HG03066 (cell line): ENCODE data around the gene NRDE2.

Experiments used
- ATAC-seq: cut with Tn5 transposase; IDR thresholded peaks from one replicate; pipeline ENCODE4 v1.9.1; 2021; ENCODE audit warnings: low read depth; ENCODE audit not compliant: unreplicated experiment

Gene NRDE2, protein sequence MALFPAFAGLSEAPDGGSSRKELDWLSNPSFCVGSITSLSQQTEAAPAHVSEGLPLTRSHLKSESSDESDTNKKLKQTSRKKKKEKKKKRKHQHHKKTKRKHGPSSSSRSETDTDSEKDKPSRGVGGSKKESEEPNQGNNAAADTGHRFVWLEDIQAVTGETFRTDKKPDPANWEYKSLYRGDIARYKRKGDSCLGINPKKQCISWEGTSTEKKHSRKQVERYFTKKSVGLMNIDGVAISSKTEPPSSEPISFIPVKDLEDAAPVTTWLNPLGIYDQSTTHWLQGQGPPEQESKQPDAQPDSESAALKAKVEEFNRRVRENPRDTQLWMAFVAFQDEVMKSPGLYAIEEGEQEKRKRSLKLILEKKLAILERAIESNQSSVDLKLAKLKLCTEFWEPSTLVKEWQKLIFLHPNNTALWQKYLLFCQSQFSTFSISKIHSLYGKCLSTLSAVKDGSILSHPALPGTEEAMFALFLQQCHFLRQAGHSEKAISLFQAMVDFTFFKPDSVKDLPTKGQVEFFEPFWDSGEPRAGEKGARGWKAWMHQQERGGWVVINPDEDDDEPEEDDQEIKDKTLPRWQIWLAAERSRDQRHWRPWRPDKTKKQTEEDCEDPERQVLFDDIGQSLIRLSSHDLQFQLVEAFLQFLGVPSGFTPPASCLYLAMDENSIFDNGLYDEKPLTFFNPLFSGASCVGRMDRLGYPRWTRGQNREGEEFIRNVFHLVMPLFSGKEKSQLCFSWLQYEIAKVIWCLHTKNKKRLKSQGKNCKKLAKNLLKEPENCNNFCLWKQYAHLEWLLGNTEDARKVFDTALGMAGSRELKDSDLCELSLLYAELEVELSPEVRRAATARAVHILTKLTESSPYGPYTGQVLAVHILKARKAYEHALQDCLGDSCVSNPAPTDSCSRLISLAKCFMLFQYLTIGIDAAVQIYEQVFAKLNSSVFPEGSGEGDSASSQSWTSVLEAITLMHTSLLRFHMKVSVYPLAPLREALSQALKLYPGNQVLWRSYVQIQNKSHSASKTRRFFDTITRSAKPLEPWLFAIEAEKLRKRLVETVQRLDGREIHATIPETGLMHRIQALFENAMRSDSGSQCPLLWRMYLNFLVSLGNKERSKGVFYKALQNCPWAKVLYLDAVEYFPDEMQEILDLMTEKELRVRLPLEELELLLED

DNA sequence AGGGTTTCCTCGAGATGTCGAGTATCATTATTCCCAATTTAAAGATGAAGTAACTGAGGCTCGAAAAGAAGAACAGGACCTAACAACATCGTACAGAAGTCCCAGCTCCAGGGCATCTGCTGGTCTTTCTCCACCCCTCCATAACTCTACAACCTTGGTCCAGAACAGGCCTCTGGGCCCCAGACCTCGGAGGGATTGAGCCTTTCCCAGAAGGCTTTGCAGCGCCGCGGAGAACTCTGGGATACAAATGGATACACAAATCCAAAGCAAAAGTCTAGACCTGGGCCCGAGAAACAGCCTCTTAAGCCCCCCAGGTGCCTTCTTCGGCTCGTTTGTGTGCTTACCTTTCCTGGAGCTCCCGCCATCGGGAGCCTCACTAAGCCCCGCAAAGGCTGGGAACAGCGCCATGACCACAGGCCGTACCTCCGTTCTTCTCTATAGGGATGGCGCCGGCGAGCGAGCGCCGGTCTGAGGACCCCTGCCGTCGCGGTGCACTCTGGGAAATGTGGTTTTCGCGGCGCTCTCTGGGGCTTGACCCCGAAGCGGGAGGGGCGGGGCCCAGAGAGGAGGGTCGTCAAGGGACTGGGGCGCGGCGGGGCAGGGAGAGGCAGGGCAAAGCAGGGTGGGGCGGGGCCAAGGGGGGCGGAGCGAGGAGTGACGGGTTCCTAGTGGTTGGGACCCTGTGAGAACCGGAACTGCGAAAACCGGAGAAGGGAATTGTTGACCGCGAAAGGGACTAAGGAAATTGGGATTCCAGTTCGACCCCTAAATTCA lies at the start of gene NRDE2:
Gene NRDE2 (minus strand): TSS at position 445 of the 774 bp plus-strand sequence. CDS start 37 bp downstream, at position 408.
- ATAC-seq: peak; percentile 93

DNA sequence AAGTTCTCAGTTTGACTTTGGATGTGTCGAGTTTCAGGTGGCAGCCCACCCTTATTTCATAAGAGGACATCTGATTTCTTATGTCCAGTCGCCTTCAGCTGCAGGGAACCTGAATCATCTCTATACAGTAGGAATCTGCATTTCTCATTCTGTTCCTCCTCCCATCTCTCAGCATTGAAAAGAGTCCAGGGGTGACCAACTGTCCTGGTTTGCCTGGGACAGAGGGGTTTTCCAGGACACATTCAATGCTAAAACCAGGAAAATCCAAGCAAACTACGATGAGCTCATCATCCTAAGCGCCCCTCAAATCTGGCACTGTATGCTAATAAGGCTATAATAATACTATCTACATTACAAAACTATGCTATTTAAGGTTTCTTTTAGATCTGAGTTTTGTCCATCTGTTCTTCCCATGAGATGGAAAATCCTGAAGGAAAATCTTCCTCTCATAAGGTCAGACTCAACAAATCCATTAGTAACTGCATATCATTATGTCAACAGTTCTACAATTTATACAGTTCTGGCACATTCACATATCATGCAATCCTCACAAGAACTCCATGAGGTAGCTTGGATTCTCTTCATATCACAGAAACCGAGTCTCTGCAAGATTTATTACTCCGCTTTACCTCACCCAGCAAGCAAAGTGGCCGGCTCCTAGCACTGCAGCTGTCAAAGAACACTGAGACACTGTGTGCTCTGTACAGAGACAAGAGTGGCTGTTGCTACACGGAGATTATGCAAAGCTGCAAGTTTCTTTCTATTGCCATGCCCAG lies 49.5 kb upstream of the NRDE2 start:
- ATAC-seq: no peak

DNA sequence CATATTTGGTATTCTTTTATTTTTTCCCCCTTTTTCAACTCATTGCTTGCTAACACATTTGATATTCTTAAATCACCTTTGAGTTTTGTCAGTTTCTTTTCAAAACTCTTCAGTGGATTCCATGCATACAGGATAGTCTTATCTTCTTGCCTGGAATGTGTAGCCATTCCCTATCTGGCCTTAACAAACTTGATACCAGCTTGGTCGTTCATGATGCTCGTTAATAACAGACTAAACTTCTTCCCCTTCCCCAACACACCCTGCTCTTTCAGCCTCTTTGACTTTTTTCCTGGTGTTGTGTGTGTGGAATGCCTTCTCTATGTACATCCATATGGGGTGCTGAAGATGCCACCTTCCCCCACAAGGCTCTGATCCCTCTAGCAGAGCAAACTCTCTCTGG lies 47.4 kb upstream of the NRDE2 start:
- ATAC-seq: no peak

DNA sequence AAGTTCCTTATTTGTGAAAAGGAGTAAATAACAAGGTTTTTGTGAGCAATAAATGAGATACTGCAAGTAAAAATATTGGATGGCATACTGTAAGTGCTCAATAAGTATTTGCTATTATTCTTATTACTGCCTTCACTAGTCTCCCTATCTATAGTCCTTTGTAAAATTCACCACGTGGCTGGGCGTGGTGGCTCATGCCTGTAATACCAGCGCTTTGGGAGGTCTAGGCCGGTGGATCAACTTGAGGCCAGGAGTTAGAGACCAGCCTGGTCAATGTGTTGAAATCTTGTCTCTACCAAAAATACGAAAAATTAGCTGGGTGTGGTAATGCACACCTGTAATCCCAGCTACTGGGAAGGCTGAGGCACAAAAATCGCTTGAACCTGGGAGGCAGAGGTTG lies 46.5 kb upstream of the NRDE2 start:
- no peak for ATAC-seq

DNA sequence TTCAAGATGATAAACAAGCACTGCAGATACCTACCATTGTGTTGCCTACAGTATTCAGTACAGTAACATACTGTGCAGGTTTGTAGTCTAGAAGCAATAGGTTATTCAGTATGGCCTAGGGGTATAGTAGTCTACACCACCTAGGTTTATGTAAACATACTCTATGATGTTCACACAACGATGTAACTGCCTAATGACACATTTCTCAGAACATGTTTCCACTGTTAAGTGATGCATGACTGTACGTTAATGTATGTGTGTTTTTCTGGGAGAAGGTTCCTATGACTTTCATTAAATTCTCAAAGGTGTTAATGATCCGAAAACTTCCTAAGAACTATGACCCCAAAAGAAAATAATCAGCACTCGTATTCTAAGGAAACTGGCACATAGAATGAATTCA lies 44.2 kb upstream of the NRDE2 start:
- ATAC-seq: no peak

DNA sequence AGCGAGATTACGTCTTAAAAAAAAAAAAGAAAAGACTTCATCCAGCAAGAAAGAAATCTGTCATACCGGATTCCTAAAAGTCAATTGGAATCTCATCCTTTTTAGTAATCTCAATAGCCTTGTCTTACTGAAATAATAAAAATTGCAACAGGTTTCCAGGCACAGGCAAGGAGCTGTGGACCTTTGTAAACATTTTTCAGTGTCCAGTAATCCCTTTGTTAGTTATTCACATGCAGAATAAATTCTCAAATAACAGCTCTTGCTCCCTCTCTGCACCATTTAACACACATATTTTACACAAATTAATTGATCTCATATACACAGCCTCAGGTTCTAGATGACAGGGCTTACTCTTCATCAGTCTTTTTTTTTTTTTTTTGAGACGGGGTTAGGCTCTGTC lies 43.1 kb upstream of the NRDE2 start:
- no peak for ATAC-seq

DNA sequence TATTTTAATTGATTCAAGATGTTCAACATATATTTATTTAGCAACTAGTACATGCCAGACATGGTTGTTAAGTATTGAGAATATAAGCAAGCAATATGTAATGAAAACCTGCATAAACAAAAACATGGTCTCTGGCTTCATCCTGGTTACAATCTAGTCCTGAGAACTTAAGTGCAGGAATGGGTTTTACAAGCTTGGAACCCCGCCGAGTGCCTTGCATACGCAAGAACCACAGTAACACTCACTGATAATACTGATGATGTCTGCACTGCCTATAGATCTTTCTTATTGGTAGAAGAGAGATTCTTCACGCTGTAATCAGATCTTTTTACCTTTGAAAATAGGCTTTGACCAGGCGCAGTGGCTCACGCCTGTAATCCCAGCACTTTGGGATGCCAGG lies 42.1 kb upstream of the NRDE2 start:
- no peak for ATAC-seq

DNA sequence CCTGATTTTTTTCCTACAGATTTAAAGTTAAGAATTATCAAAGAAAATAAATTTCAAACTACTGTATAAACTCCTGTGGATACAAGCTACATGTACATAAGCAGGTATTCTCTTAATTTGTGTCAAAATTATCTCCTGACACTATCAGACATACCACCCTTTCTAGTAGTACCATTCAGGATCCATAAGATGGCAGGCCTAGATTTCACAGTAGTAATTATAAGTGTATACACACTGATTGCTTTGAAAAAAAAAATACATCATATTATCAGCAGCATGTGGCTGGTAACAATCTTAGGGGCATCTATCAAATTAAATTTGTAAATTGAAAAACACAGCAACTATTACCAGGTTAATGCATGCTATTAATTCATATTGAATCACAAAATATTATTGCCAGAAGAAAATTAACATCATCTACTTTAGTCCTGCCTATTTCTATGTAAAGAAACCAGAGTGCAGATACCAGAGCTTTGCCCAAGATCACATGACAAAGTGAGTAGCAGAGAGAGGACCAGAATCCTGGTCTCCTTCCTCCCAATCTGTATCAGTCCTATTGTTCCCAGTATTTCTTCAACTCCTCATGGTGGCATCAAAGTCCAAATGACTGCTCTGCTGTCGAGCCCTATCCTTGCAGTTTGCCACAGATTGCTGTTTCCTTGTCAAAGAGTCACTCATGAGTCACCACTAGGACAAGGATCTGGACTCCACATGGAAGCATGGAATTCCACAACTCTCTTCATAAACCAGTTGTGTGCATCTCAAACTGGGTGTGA lies 37.4 kb upstream of the NRDE2 start:
- no peak for ATAC-seq

DNA sequence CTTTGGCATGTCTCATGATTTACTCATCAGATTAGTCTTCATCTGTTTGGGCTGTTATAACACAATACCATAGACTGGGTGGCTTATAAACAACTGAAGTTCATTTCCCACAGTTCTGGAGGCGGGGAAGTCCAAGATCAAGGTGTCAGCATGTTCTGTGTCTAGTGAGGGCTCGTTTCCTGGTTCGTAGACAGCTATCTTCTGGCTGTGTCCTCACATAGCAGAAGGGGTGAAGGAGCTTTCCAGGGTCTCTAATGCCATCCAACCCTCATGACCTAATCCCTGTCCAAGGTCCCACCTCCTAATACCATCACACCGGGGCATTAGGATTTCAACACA lies 30.8 kb upstream of the NRDE2 start:
- ATAC-seq: no peak

DNA sequence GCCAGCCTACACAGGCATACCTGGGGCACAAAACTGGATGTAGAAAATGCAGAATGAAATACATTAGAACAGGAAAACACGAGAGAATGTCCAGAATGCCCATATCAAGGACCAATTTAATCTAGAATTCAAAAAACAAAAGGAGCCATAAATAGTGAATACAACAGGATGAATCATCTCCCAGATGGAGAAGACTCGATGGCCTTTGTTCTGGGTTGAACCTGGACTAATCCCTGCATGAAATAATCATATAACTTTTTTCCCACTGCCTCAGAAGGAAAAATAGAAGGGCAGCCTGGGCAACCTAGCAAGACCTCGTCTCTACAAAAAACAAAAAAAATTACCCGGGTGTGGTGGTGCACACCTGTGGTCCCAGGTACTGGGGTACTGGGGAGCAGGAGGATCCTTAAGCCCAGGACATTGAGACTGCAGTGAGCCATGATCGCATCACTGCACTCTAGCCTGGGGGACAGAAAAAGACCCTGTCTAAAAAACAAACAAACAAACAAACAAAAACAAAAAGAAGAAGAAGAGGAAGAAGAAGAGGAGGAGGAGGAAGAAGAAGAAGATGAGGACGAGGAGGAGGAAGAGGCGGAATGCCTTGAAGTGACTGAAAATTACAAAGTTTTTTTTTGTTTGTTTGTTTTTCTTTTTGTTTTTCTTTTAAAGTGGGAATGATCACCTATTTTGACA lies 30.3 kb upstream of the NRDE2 start:
- no peak for ATAC-seq

DNA sequence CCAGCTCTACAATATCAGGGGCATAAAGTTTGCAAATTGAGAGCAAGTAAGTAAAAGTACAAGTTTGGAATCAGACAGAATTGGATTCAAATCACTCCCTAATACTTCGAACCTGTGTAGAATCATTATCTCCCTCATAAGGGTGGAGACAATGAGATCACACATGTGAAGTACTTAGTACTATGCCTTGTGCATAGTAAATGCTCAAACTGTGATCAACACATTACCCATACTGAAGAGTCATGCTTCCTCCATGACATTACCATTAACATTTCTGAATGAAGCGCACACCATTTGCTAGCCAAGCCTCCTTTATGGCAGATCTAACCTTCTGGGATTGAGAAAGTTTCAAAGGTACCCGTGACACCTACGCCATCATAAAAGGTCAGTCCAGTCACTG lies 26.6 kb upstream of the NRDE2 start:
- no peak for ATAC-seq

DNA sequence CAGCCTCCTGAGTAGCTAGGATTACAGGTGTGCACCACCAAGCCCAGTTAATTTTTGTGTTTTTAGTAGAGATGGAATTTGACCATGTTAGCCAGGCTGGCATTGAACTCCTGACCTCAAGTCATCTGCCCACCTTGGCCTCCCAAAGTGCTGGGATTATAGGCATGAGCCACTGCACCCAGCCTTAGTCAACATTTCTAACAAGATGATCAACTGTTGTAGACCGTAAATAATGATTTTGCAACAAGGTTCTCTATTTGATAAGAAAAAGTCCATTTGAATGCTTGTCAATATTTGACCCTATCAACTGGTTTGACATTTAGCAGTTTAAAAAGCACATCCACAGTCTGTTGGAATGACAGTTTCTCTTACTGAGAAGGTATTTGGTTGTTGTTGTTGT lies 25.2 kb upstream of the NRDE2 start:
- ATAC-seq: no peak

DNA sequence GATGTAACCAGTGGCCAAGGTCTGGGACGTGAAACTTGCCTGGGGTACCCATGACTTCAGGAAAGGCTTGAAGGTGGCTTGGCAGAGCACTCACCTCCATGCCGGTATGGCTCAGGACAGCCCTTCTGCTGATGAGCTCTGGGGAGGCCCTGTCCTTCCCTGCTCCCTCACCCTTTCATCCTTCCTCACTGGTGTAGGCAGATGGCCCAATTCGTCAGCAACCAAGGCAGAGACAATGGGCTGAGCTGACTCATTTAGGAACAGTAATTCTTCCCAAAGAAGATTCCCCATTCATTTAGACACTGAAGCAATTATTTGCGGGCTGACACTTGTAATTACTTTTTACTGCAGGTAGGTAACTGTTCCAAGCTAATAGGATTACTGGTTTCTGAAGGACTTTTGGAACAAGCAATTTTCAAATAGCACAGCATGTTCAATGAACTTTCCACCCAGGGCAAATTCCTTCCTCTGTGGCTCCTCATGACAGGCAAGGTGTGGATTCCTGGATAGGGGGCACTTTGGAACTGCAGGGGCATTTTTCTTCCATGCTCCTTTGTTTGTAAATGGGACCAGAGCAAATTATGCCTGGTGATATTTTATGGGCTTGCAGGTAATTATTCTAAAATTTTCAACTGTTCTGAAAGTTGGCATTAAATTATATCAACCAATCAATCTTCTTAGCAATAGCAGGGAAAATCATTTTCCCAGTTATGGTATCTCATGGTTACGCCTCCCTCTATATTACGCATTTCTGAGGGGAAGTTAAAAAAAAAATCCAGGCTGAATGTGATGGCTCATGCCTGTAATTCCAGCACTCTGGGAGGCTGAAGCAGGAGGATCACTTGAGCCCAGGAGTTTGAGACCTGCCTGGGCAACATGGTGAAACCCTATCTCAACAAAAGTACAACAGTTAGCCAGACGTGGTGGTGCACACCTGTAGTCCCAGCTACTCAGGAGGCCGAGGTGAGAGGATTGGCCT lies 24.1 kb upstream of the NRDE2 start:
- ATAC-seq: no peak

DNA sequence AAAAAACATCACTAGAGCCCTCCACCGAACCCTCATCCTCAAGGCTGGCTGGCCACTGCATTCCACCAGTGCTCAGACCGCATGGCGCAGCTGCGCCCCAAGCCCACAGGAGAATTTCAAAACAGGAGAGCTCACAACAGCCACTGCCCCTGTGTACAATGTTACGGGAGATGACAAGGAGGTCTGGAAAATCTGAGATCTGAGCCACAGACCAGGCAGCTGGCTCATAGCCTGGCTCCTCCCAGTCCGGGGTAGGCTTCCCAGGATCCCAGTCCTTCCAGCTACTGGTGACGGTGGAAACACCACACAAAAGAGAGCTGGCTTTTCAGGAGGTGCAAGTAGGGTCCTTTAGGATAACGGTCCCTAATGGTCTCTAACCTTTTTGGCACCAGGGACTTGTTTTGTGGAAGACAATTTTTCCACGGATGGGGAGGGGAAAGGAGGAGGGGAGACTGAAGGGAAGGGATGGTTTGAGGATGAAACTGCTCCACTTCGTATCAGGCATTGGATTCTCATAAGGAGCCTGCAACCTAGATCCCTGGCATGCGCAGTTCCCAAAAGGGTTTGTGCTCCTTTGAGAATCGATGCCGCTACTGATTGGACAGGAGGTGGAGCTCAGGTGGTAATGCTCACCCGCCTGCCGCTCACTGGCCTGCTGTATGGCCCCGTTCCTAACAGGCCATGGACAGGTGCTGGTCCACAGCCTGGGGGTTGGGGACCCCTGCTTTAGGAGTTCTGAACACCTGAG lies 23.0 kb upstream of the NRDE2 start:
- ATAC-seq: no peak

DNA sequence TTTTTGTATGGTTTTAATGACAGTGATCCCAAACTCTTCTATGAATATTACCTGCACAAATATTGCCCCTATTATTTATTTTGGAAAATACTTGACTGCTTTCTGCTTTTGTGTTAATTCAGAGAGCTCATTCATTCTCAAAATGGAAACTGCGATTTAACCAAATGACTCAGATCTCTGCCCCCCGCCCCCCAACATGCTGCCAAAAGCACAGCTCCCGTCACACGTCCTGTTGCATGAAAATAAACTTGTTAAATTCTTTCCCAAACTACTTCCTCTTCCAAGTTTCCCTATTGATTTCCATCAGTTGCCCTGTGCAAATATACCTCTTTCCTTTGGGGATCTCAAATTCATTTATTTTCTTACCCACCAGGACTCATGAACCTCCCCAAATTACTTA lies 18.0 kb upstream of the NRDE2 start:
- no peak for ATAC-seq

DNA sequence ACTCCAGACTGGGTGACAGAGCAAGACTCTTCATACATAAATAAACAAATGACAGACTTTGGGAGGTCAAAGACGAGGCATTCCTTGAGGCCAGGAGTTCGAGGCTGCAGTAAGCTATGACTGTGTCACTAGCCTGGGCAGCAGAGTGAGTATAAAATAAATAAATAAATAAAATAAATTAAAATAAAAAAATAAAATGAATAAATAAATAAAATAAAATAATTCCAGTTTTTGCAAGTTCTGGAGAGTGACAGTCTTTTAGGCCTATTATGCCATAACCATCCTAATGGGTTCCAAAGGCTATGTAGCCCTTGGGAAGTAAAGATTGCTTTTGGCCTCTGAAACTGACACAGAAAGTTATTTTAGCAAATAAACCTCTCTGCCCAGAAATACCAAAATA lies 16.5 kb upstream of the NRDE2 start:
- ATAC-seq: no peak

DNA sequence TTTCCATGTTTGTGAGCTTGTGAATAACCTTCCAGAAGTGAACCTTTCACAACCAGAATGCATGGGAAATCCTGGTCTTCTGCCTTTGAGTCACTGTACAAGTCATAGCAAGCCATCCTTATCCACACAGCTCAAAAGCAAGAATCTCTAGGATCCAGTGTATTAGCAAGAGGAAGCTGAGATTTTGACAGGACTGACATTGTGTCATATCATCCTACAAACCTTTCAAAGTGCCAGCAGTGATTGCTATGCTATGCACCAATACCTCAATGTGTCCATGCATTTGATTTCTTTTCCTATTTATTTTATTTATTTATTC lies 13.5 kb upstream of the NRDE2 start:
- no peak for ATAC-seq
